Mammary epithelial cell (primary cell): ENCODE data around the gene DGCR8.
A peak's percentile ranks its signal among the peaks of the same experiment; 100 is the strongest.

Experiments used
- CTCF ChIP-seq, 2 donors: IDR thresholded peaks in 1 of 2; conservative IDR thresholded peaks in 1 of 2; 2 replicates each; pipeline ENCODE4 v1.5.1; 2011 to 2012; ENCODE audit warnings: inconsistent platforms in 2 of 2, low read length in 2 of 2, mild to moderate bottlenecking in 2 of 2, control low read depth in 1 of 2, low read depth in 1 of 2; ENCODE audit not compliant: insufficient read depth in 1 of 2; ENCODE audit errors: extremely low read depth in 1 of 2
- EZH2 ChIP-seq: IDR thresholded peaks from 2 replicates; pipeline ENCODE4 v1.6.1; 2012; ENCODE audit warnings: low read length, inconsistent platforms, borderline replicate concordance

GRCh38 chr22:20102203-20102780 is 22.3 kb downstream of the DGCR8 start:
- TF ChIP-seq CTCF (conservative IDR thresholded peaks at IDR 0.05 in 1 of 2, IDR thresholded peaks at IDR 0.05 in 1 of 2; ENCODE audit: extremely low read depth in 1 of 2, insufficient read depth in 1 of 2, low read depth in 1 of 2, low read length in 2 of 2) (peak in 1 of 2 donors; percentile 3), EZH2 (no peak)
